GM19023 (cell line): ENCODE data around the gene HCFC1.

Source experiments
- ATAC-seq: cut with Tn5 transposase; IDR thresholded peaks from one replicate; pipeline ENCODE4 v1.9.1; 2021; ENCODE audit warnings: mild to moderate bottlenecking, moderate library complexity; ENCODE audit not compliant: unreplicated experiment

Gene HCFC1

DNA sequence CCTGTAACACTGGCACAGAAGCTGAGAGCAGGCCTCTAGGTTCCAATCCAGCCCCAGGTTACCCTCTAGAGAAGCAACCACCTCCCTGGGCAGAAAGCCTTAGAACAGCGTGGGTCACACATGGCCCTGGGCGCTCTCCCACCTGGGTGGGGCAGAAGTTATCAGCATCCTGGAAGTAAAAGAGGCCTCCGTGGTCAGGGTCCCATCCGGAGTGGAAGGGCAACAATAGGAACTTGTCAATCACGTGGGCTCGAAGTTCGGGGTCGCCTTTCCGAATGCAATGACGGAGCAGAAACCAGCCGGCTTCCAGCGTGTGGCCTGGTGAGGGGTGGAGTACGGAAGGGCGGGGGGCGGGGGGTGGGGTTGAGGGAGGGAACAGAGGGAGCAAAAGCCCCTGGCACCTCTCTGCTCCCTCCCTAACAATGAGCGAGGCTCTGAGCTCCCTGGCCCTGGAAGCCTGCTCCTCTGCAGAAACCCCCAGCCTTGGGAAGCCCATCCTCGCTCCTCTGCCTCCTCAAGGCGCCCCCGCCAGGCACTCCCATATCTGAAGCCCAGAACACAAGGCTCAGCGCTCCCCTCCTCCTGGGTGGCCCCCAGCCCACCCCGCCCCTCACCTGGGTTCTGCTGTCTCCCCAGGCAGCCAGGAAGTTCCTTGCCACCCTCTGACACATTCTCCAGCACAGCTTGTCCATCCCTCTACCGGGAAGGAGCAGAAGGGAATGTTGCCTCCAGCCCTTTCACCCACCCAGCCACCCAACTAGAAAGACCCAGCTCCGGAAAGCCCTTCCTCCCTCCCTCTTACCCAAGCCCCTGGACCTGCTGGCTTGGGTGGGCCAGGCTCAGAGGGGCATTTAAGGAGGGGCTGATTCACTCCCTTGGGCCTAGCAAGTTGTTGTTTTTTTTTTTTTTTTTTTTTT lies 30.0 kb downstream of the HCFC1 start:
- no peak for ATAC-seq

DNA sequence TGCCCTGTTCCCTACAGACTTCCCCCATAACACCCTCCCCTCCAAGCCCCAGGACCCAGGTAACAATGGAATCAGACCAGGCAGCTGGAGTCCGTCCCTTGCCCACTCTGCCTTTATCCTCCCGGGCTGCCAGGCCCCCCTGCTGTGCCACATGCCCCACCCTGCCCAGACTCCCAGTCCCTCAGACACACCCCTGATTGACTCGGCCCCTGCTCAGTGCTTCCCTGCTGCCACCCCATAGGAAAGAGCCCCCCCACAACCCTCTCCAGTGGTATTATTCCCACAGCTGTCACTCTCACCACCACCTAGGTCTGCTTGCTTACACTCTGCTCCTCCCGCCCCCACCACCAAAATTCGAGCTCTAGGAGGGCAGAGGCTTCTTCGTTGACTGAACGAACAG lies 32.0 kb downstream of the HCFC1 start:
- no peak for ATAC-seq

DNA sequence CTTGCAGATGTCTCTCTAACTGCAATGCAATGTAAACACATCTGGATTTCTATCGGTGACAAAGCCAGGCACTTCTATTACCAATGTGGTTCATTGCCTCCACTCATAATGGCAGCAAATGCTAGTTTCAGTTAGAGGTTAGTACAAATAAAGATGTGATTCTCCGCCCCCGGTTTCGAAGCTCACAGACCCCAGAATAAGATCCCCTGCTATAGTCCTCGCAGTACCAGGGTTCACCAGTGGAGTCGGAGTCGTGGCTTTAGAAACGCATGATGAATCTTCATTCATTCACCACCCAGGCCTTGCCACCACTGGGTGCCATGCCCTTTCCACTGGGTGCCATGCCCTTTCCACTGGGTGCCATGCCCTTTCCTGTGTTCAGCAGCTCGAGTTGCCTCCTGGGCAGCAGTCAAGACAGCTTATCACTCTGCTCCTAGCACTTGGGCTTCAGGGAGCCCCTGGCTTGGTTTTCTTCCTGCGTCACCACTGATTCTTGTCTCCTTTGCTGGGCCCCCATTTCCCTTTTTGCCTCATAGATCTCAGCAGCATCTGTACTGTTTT lies 33.3 kb downstream of the HCFC1 start:
- ATAC-seq: no peak

DNA sequence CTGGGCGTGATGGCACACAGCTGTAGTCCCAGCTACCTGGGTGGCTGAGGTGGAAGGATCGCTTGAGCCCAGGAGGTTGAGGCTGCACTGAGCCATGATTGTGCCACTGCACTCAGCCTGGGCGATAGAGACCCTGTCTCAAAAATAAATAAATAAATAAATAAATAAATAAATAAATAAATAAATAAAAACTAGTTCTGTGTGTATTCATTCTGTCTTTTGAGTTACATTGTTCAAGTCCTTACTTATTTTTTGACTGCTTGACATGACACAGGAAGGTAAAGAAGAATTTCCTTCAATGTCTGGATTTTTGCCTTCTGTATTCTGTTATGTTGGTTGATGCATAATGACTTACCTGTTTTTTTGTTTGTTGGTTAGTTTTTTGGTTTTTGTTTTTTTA lies 34.6 kb downstream of the HCFC1 start:
- ATAC-seq: no peak

DNA sequence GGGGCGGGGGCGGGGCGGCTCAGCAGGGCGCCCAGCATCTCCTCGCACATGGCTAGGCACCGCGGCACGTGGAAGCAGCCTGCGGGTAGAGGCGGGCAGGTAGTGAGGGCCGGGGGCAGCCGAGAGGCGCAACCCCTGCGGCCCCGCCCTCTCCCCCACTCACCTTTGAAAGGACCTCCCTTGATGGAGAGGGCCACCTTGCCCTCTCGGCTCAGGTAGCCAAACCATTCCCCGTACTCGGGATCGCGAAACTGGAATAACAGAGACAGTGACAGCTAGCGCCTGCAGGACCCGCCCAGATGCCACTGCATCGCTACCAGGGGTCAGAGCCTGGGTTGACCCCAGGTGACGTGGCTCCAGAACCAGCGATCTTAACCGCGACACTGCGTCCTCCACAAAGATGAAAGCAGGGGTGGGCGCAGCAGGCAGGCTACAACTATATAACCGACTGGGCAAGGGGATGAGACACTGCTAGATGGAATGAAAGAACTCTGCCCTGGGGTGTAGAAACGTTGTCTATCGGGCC lies 36.2 kb downstream of the HCFC1 start:
- ATAC-seq: no peak

DNA sequence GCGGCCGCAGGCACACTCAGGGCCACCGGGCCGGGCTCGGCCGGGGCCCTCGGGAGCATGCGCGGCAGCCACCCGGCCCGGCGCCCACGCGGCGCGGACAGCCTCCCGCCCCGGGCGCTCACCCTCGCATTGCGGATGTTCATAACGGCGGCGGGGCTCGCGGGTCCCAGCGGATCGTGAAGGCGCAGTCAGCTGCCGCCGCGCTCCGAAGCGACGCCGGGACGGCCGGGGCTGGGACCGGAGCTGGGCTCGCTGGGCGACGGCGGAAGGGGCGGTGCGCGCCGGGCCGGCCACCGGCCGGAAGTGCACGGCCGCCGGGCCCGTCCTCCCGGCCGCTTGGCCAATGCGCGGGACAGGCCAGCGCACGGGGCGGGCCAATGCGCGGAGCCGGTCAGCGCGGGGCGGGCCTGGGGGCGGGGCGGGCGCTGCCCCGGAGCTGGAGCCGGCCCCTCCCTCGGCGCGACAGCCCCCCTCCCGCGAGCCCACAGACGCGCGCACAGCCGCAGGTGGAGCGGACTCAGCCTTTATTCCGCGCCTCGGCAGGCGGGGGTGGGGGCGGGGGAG lies 36.8 kb downstream of the HCFC1 start, which contains the start of gene NAA10:
Gene NAA10, minus strand, starts transcription at position 276 of the 564 bp plus-strand sequence. Its CDS starts 133 bp downstream, at position 143.
- ATAC-seq: peak; percentile 94

DNA sequence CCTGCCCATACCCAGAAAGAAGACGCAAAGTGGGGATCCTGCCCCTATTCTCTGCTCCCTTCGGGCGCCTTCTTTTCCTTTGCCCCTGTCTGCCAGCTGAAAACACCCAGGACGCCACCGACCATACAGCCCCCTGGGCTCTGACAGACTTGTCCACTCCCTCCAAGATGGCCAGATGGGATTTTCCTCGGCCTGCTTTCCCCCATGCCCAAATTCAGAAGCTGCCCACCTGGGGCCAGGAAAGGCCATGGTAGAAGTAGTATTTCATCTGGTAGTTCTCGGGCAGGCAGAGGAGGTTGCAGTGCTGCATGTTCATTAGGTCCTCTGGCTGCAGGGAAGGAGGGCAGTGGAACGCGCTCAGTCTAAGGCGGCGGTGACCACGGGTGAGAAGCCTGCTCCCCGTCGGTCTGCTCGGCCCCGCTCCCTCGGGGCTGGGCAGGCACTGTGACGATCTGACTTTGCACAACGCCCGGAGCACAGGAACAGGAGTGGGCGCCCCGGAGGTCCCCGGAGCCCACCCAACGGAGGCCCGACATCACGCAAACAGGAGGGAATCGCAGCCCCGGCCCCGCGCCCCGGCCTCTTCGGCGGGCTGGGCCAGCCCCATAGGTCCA lies 37.4 kb downstream of the HCFC1 start:
- ATAC-seq: peak; percentile 18

DNA sequence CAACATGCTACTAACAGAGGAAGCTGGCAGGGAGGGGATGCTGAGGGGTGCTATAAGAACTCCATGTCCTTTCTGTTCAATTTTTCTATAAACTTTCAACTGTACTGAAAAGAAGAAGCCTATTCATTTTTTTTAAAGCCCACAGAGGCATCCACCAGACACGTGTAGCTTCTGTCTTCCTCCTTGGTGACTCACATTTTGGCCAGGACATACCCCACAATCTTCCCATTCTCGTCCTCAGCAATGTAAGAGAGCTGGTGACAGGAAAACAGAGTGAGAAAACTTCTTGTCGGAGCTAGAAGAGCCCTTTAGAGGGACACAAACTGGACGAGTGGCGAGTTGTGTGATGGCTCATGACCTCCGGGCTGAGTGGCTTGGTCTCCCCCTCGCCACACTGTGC lies 37.9 kb downstream of the HCFC1 start:
- no peak for ATAC-seq

DNA sequence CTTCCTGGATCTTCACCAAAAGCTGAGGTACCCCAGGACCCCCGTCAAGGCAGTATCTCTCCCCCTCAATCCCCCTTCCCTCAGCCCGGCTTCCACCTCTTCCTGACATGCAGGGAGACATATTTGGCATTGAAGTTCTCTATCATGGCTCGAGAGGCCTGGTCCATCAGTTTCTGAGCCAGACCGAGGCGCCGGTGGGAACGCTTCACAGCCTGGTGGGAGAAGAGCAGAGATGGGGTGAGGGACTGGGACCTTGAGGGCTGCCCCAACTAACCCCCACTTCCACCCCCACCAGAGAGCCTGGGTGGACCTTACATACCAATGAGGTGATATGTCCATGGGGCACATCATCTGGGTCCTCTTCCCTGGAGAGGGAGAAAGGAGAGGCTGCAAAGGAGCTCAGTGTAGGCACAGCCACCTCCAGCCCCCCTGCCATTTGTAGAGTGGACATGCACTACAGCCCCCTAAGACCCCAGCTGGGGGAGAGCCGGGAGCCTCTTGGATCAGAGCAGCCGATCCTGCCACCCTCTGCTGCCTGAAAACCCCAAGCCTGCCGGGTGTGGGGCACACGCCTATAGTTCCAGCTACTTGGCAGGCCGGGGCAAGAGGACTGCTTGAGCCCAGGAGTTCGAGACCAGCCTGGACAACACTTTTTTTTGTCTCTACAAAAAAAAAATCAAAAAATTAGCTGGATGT lies 39.2 kb downstream of the HCFC1 start:
- no peak for ATAC-seq

DNA sequence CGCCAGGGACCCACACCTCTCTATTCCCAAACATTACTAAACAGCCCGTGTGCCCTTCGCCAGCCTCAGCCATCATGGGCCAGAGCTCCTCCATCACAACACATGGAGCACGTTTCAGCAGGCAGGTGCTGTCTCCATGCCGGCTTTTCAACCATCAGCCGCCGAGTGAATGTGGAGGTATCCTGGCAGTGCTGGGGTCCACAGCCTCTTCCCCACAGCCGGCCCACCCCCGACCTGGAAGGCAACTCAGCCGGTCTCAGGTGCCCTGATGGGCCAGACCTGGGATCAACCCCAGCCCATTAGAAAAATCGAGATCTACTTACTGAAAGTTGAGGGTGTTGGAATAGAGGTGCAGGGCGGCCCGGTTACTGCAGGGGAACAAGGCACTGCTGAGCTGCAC lies 39.9 kb downstream of the HCFC1 start:
- ATAC-seq: no peak

DNA sequence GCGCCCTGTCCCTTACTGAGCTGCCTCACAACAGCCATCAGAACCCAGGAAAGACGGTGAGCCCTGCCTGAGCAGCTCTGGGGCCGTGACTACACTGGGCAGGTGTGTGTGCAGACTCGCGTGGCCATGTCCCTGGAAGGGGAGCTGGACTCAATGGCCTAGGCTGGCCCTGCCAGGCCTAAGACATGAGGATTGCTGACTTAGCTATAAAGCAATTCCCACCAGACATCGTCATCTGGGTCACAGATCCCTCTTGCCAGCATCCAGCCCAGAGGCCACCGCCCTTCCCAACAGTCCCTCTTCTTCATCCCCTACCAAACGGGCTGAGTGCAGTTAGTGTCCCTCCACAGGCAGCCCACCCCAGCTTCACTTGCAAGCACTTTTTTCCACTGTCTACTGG lies 40.5 kb downstream of the HCFC1 start:
- ATAC-seq: no peak

DNA sequence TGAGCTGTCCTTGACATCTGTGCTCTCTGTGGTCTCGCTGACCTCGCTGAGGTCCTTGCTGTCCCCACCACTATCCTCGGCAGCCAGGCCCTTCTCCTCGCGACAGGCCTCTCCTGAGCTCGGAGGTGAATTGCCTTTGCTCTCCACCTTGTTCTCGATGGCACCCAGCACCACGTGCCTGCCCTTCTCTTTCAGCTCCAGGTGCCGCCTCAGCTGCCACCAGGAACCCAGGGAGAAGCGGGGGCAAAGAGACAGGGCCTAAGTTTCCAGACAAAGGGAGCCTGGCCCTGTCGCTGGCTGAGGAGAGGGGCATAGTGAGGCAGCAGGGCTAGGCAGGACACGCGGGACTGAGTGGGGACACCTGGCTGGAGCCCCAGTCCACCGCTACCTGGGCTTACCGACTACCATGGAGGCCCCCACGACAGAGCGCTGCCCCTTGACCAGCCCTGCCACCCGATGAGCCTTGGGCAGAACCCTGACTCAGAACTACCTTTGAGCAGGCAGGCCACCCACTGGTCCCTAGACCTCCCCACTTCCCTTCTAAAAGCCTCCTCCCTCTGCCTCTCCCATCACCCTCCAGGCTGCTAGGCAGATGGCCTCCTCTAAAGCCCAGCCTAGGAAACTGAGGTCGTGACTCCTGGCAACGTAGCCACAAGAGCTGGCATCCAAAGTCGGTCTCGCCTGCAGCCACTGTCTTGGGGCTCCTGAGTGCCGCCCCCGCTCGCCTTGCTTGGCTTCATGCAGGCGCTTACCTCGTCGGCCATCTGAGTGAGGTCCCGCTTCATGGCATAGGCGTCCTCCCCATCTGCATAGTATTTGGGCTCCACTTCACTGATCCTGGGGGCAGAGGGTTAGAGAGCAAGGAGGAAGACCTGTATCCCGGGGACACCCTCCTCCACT lies 41.4 kb downstream of the HCFC1 start:
- ATAC-seq: no peak

DNA sequence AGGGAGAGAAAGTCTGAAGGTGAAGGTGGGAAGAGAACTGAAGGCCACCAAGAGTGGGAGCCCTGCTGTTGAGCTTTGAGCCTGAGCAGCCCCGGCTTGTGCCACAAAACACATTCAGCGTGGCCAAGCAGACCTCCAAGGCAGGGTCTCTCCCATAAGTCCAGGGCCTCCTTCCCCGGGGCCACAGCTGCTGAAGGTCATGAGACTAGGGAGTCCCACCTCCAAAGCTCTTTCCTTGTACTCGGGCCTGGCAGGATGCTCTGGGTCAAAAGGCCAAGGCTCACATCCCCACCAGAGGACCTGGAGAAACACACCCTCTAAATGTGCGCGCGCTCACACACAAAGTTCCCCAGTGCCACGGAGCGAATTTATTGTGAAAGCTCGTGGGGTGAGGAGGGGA lies 42.0 kb downstream of the HCFC1 start:
- no peak for ATAC-seq

DNA sequence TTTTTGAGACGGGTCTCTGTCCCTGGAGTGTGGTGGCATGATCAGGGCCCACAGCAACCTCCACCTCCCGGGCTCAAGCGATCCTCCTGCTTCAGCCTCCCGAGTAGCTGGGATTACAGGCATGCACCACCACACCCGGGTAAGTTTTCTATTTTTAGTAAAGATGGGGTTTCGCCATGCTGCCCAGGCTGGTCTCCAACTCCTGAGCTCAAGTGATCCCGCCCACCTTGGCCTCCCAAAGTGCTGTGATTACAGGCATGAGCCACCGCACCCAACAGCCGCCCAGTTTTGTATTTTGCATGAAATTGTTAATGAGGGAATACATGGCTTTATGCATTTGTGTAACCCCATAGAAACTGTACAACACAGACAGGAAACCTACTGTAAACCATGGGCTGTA lies 42.8 kb downstream of the HCFC1 start:
- ATAC-seq: no peak

DNA sequence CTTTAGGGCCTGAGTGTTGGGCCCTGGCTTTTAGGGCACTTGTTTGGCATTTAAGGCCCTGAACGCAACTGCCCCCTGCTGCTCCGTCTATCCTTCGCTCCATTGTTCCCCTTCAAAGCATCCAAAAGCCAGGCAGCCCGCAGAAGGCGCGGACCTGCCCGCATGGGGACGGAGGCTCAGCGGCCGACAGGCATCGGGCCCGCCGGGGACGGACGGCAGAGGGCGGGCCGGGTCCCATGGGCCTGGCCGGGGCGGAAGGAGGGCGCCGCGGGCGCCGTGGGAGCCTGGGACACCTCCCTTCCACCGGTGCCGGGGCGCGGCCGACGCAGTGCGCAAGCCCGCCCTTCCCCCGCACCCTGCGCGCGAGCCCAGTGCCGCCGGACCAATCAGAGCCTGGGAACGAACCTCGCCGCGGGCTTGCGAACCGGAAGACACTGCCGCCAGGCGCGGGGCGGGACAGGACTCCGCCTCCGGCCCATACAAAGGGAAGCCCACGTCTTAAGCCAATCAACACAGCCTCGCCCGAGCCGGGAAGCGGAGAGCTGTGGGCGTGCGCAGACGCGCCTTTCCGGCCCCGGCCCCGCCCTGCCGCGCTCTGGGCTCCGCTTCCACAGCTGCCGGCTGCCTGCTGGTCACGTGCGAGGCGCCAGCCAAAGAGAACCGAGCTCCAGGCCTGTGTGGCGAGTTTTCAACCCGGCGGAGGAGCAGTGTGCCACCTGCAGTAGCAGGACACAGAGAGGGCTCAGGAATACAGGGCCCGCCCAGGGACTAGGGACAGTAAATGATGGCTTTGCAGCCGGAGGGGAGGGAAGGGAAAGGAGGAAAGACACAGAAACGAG lies 43.5 kb downstream of the HCFC1 start:
- ATAC-seq: peak; percentile 81

DNA sequence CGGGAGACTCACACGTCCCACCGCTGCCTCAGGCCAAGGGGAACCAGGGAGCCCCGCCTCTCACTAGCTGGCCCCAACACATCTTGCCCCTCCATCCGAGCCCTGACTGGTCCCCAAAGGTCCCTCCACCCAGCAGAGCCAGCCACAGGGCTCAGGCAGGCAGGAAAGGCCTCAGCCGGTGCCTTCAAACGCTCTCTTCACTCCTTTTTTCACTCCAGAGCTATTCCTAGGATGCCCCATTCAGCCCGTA lies 44.0 kb downstream of the HCFC1 start:
- no peak for ATAC-seq

DNA sequence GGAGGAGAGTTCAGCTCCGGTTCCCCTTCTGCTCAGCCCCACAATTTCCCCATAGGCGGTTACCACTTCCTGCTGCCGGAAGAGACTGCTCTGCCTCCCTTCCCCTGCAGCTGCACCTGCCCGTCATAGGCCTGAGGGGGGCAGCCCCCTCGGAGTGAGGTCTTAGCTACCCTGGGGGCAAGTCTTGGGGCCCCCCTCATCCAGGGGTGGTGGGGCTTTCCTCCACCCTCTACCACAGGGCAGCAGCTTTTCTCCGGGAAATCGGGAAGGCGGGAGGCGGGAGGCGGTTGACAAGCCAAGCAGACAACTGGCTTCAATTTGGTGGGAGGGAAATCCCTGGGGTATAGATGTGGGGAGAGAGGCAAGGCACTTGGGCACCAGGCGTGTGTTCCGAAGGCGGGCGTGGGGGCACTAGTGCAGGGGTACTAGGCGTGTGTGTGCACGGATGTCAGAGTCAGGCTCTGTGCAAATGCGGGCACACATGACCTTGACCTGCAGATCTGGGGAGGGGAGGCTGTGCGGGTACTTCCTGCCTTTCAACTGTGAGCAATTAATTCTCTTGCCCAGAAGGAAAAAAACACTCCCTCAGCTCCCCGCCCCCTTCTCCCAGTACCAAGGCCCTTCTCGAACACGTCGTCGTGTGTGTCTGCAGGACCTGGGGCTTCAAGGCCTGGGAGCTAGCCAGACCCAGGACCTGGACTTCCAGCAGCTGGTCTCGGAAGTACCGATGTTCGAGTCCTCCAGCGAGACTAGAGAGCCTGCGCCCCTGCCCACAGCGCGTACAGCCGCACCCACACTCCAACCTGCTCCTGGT lies 44.6 kb downstream of the HCFC1 start:
- peak; percentile 39 for ATAC-seq

DNA sequence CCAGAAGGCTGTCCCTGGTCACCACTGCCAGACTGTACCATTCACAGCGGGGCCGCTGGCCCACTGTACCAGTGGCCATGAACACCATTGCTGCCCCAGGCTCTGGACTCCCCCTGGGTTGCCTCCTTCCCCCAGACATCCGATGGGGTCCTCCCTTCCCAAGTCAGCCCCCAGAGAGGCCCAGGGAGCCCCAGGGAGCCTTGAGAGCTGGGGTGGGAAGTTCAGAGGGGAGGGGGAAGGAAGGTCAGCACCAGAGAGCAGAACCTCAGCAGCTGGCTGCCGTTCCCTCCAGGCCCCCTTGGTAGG lies 45.1 kb downstream of the HCFC1 start:
- no peak for ATAC-seq
